Measurements from ENCODE around the gene RAB24.
"Not testable (repeated sequence)": the region's sequence is repeated elsewhere in the genome, so short reads cannot be mapped to it uniquely, and the experiment has no call there.

The RAB24 gene

GRCh38 chr5:177293819-177294581 lies 9.5 kb downstream of the RAB24 start:
- no peak for ATAC-seq

- no peak for ATAC-seq
These were observed 11.8 kb downstream of the RAB24 start for GRCh38 chr5:177291735-177292134.

GRCh38 chr5:177290816-177291596 lies 12.5 kb downstream of the RAB24 start:
- no peak for ATAC-seq

- no peak for ATAC-seq
These were observed 15.3 kb downstream of the RAB24 start for GRCh38 chr5:177288191-177288590.

GRCh38 chr5:177276886-177277285 lies 26.6 kb downstream of the RAB24 start:
- no peak for ATAC-seq

- ATAC-seq: no peak
These were observed 27.6 kb downstream of the RAB24 start for GRCh38 chr5:177275883-177276282.

GRCh38 chr5:177271113-177271512 lies 32.4 kb downstream of the RAB24 start:
- ATAC-seq: no peak

- no peak for ATAC-seq
These were observed 32.9 kb downstream of the RAB24 start for GRCh38 chr5:177270653-177271052.

GRCh38 chr5:177269976-177270375 lies 33.5 kb downstream of the RAB24 start:
- ATAC-seq: no peak

GRCh38 chr5:177269232-177269895 lies 34.2 kb downstream of the RAB24 start:
- ATAC-seq: no peak

- ATAC-seq: no peak
These were observed 38.1 kb downstream of the RAB24 start for GRCh38 chr5:177265395-177265794.

- no peak for ATAC-seq
These were observed 39.3 kb downstream of the RAB24 start for GRCh38 chr5:177264178-177264577.

GRCh38 chr5:177261510-177261909 lies 42.0 kb downstream of the RAB24 start:
- ATAC-seq: no peak

GRCh38 chr5:177260961-177261360 lies 42.6 kb downstream of the RAB24 start:
- ATAC-seq: no peak

GRCh38 chr5:177258711-177259110 lies 44.8 kb downstream of the RAB24 start:
- ATAC-seq: not testable (repeated sequence)

GRCh38 chr5:177256296-177256695 lies 47.2 kb downstream of the RAB24 start:
- ATAC-seq: no peak

- ATAC-seq: no peak
These were observed 50.3 kb downstream of the RAB24 start for GRCh38 chr5:177253252-177253651.
